PC-9 (cell line): ENCODE measurements around the gene RFC4.

Experiments used
- CTCF ChIP-seq: fragments of 200-600 bp; sonication (generic); conservative IDR thresholded peaks from 2 replicates; pipeline ENCODE4 v1.6.1; 2017; ENCODE audit warnings: mixed run types, antibody characterized with exemption, mild to moderate bottlenecking, moderate library complexity
- EZH2 ChIP-seq: fragments of 200-600 bp; sonication (generic); IDR thresholded peaks from 2 replicates; pipeline ENCODE4 v1.8.0; 2017; ENCODE audit warnings: antibody characterized with exemption, low read depth

GRCh38 chr3:186824430-186825139, 18.3 kb upstream of the RFC4 start:
- no peak for TF ChIP-seq CTCF
- TF ChIP-seq EZH2, result no peak
